GM23338 (cell line): ENCODE data around the gene GPA33. TPM values are rescaled to one million over a fixed set of nuclear protein-coding genes. Genes with fewer than 3 reads are reported as not detected.

Experiments used
- ATAC-seq: fragments of 200-7000 bp; cut with Tn5 transposase; 3 replicates; pipeline ENCODE4 v1.9.1; 2020
- DNase-seq: peaks from one replicate; pipeline ENCODE4 v3.0.0-alpha.2; 2015; ENCODE audit warnings: low spot score
- H2AFZ ChIP-seq: fragments of 200-600 bp; sonication (generic); 2 replicates; pipeline ENCODE4 v1.8.0; 2016; ENCODE audit warnings: antibody characterized with exemption, mild to moderate bottlenecking, moderate library complexity
- H3F3A ChIP-seq: fragments of 200-600 bp; sonication (generic); replicated peaks from 2 replicates; pipeline ENCODE4 v1.8.0; 2017; ENCODE audit warnings: antibody characterized with exemption, mixed run types, low read depth
- H3K27ac ChIP-seq: fragments of 200-600 bp; sonication (generic); 2 replicates; pipeline ENCODE4 v1.6.1; 2016; ENCODE audit warnings: low read depth
- H3K27me3 ChIP-seq: fragments of 200-600 bp; sonication (generic); 2 replicates; pipeline ENCODE4 v1.8.0; 2016; ENCODE audit warnings: mild to moderate bottlenecking, mixed run types, moderate library complexity; ENCODE audit not compliant: insufficient read depth
- H3K36me3 ChIP-seq: fragments of 200-600 bp; sonication (generic); 2 replicates; pipeline ENCODE4 v1.8.0; 2016; ENCODE audit warnings: mild to moderate bottlenecking; ENCODE audit not compliant: insufficient read depth
- H3K4me1 ChIP-seq: fragments of 200-600 bp; sonication (generic); 2 replicates; pipeline ENCODE4 v1.8.0; 2016; ENCODE audit warnings: mild to moderate bottlenecking, moderate library complexity; ENCODE audit not compliant: insufficient read depth
- H3K4me2 ChIP-seq: fragments of 200-600 bp; sonication (generic); 2 replicates; pipeline ENCODE4 v1.7.1; 2017; ENCODE audit warnings: mixed run types
- H3K4me3 ChIP-seq: fragments of 200-600 bp; sonication (generic); 2 replicates; pipeline ENCODE4 v1.6.1; 2016; ENCODE audit warnings: mixed run types
- H3K79me2 ChIP-seq: fragments of 200-600 bp; sonication (generic); replicated peaks from 2 replicates; pipeline ENCODE4 v1.8.0; 2017; ENCODE audit warnings: mild to moderate bottlenecking; ENCODE audit not compliant: insufficient read depth
- H3K9me2 ChIP-seq: fragments of 200-600 bp; sonication (generic); 2 replicates; pipeline ENCODE4 v1.8.0; 2017; ENCODE audit not compliant: insufficient read depth
- H4K20me1 ChIP-seq: fragments of 200-600 bp; sonication (generic); replicated peaks from 2 replicates; pipeline ENCODE4 v1.8.0; 2017; ENCODE audit warnings: mild to moderate bottlenecking; ENCODE audit not compliant: insufficient read depth
- H3K27ac Mint-ChIP-seq: 2 replicates; pipeline ENCODE4 v1.8.0; 2020; ENCODE audit warnings: inconsistent platforms, mild to moderate bottlenecking, moderate library complexity, mixed read lengths
- H3K27me3 Mint-ChIP-seq: 3 replicates; pipeline ENCODE4 v1.8.0; 2022; ENCODE audit warnings: low read depth, mild to moderate bottlenecking, moderate library complexity, mixed read lengths, inconsistent platforms; ENCODE audit not compliant: insufficient read depth, poor library complexity
- H3K36me3 Mint-ChIP-seq: 3 replicates; pipeline ENCODE4 v1.8.0; 2021; ENCODE audit warnings: low read depth, mild to moderate bottlenecking, inconsistent platforms, moderate library complexity, mixed read lengths
- H3K4me1 Mint-ChIP-seq: 3 replicates; pipeline ENCODE4 v1.8.0; 2020; ENCODE audit warnings: mild to moderate bottlenecking, inconsistent platforms, mixed read lengths
- H3K4me3 Mint-ChIP-seq: 3 replicates; pipeline ENCODE4 v1.8.0; 2021; ENCODE audit warnings: moderate library complexity, mild to moderate bottlenecking, inconsistent platforms, mixed read lengths
- H3K9me3 Mint-ChIP-seq: 3 replicates; pipeline ENCODE4 v1.8.0; 2020; ENCODE audit warnings: moderate library complexity, mild to moderate bottlenecking, inconsistent platforms, mixed read lengths
- CTCF ChIP-seq, 2 experiments: fragments of 200-600 bp in 1 of 2; sonication (generic) in 1 of 2; conservative IDR thresholded peaks; 2 replicates each; pipeline versions ENCODE4 v1.5.1 to v1.6.1; 2016 to 2017; ENCODE audit warnings: antibody characterized with exemption in 2 of 2, low read depth in 2 of 2, mild to moderate bottlenecking in 2 of 2, moderate library complexity in 1 of 2
- EZH2 ChIP-seq: fragments of 200-600 bp; sonication (generic); IDR thresholded peaks from one replicate; pipeline ENCODE4 v1.8.0; 2017; ENCODE audit warnings: antibody characterized with exemption, mild to moderate bottlenecking, low read depth; ENCODE audit not compliant: unreplicated experiment
- EZH2phosphoT487 ChIP-seq: fragments of 200-600 bp; sonication (generic); IDR thresholded peaks from one replicate; pipeline ENCODE4 v1.8.1; 2018; ENCODE audit warnings: antibody characterized with exemption; ENCODE audit not compliant: unreplicated experiment
- JUNB ChIP-seq: IDR thresholded peaks from one replicate; pipeline ENCODE4 v1.6.1; 2016; ENCODE audit warnings: antibody characterized with exemption; ENCODE audit not compliant: unreplicated experiment
- NANOG ChIP-seq: IDR thresholded peaks from 2 replicates; pipeline ENCODE4 v1.6.1; 2016; ENCODE audit warnings: antibody characterized with exemption, borderline replicate concordance
- POLR2AphosphoS5 ChIP-seq: IDR thresholded peaks from 2 replicates; pipeline ENCODE4 v1.6.1; 2016; ENCODE audit warnings: antibody characterized with exemption, low read depth
- REST ChIP-seq: IDR thresholded peaks from one replicate; pipeline ENCODE4 v1.6.1; 2018; ENCODE audit warnings: antibody characterized with exemption; ENCODE audit not compliant: unreplicated experiment
- STAT1 ChIP-seq: IDR thresholded peaks from one replicate; pipeline ENCODE4 v1.6.1; 2016; ENCODE audit warnings: antibody characterized with exemption; ENCODE audit not compliant: unreplicated experiment
- ZNF331 ChIP-seq: fragments of 250-450 bp; sonication (Bioruptor Pico); IDR thresholded peaks from 2 replicates; pipeline ENCODE4 v1.5.0; 2020; ENCODE audit warnings: low read depth, mild to moderate bottlenecking, moderate library complexity
- polyA plus RNA-seq: library from polyadenylated mRNA; unstranded; fragments of >200 nt; fragmentation: Nextera tagmentation; extraction: Ambion mirVana; gene quantifications from 2 replicates; pipeline ENCODE4 v1.2.1, GENCODE V29; 2016
- total RNA-seq: library from RNA; depleted of rRNA; stranded (reverse); fragments of >200 nt; shearing (Covaris generic); gene quantifications from 2 replicates; pipeline ENCODE4 v1.2.3, GENCODE V29; 2014
- TF ChIP-seq, protein P1 (sequence below): IDR thresholded peaks from 2 replicates; pipeline ENCODE4 v1.6.1; 2016; ENCODE audit warnings: antibody characterized with exemption

GPA33 gene
- total and polyA plus RNA-seq, 2 experiments from 2014 or later, result 0.10 to 0.28 TPM

DNA sequence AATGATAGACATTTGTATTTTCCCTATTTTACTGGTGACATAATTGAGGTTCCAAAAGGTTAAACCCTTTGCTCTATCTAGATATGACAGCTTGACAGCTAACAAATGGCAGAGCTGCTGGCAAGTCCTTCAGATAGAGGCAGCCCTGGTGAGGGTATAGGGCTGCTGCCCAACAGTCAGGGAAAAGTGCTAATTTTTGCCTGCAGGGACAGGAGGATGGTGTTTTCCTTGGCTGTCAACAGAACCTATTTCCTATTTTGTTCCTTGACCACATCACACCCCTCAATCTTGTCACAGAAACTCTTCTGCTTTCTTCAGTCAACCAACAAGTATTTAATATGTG is 12.3 kb downstream of the GPA33 start:
- no peaks in the 10 kb centered on the region for H3K27me3 ChIP-seq
- H3K4me3 Mint-ChIP-seq, result no peak overlapping the region
- H3K9me2 ChIP-seq, result peaks cover 3% of the 10 kb centered on the region; the same call in 1 of the 2 replicates
- H3F3A ChIP-seq, result no peaks in the 10 kb centered on the region
- no peaks in the 10 kb centered on the region for H3K36me3 ChIP-seq
- ATAC-seq (no peak), DNase-seq (no peak)
- H3K27ac ChIP-seq, result no peak overlapping the region
- no peaks in the 10 kb centered on the region for H3K4me1 ChIP-seq
- H3K9me3 Mint-ChIP-seq, result no peaks in the 10 kb centered on the region; the same call in 2 of the 3 replicates
- TF ChIP-seq, protein P1, sequence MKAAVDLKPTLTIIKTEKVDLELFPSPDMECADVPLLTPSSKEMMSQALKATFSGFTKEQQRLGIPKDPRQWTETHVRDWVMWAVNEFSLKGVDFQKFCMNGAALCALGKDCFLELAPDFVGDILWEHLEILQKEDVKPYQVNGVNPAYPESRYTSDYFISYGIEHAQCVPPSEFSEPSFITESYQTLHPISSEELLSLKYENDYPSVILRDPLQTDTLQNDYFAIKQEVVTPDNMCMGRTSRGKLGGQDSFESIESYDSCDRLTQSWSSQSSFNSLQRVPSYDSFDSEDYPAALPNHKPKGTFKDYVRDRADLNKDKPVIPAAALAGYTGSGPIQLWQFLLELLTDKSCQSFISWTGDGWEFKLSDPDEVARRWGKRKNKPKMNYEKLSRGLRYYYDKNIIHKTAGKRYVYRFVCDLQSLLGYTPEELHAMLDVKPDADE, result no peak
- TF ChIP-seq EZH2 (no peak), REST (no peak), JUNB (no peak), STAT1 (no peak), EZH2phosphoT487 (no peak)
- no peaks in the 10 kb centered on the region for H4K20me1 ChIP-seq
- H3K36me3 Mint-ChIP-seq, result no peaks in the 10 kb centered on the region
- H3K27me3 Mint-ChIP-seq, result no peaks in the 10 kb centered on the region
- H3K79me2 ChIP-seq, result no peaks in the 10 kb centered on the region
- no peak overlapping the region for H2AFZ ChIP-seq
- no peak overlapping the region for H3K27ac Mint-ChIP-seq
- no peaks in the 10 kb centered on the region; the same call in 1 of the 3 replicates for H3K4me1 Mint-ChIP-seq
- no peak overlapping the region for H3K4me2 ChIP-seq
- no peak overlapping the region for H3K4me3 ChIP-seq

GRCh38 chr1:167077128-167077867 is 12.9 kb downstream of the GPA33 start:
- H3K27ac Mint-ChIP-seq, result no peak overlapping the region

More at GRCh38 chr1:167077128-167077867, 12.9 kb downstream of the GPA33 start:
- no peak overlapping the region for H3K27ac ChIP-seq
- Mint-ChIP-seq H3K4me1 (no peaks in the 10 kb centered on the region; the same call in 1 of the 3 replicates), H3K27me3 (no peaks in the 10 kb centered on the region), H3K4me3 (no peak overlapping the region), H3K9me3 (no peaks in the 10 kb centered on the region; the same call in 2 of the 3 replicates), H3K36me3 (no peaks in the 10 kb centered on the region)
- H3K27me3 ChIP-seq, result no peaks in the 10 kb centered on the region
- H3K9me2 ChIP-seq, result peaks cover 3% of the 10 kb centered on the region; the same call in 1 of the 2 replicates
- no peak overlapping the region for H3K4me3 ChIP-seq
- no peak overlapping the region for H2AFZ ChIP-seq
- no peaks in the 10 kb centered on the region for H4K20me1 ChIP-seq
- H3K79me2 ChIP-seq, result no peaks in the 10 kb centered on the region
- no peak for DNase-seq
- H3K4me2 ChIP-seq, result no peak overlapping the region
- TF ChIP-seq CTCF (conservative IDR thresholded peaks at IDR 0.05; ENCODE audit: low read depth in 2 of 2) (no peak), POLR2AphosphoS5 (no peak), REST (no peak), EZH2phosphoT487 (no peak), EZH2 (no peak), ZNF331 (no peak), NANOG (no peak)
- TF ChIP-seq, protein P1, result no peak
- H3K36me3 ChIP-seq, result no peaks in the 10 kb centered on the region
- H3F3A ChIP-seq, result no peaks in the 10 kb centered on the region
- no peak for ATAC-seq
- no peaks in the 10 kb centered on the region for H3K4me1 ChIP-seq
